Measurements from ENCODE around the gene NTN5. TPM values are rescaled to one million over a fixed set of nuclear protein-coding genes. Genes with fewer than 3 reads are reported as not detected.

Gene NTN5
- total and polyA plus RNA-seq, 4 donors = 0.10 to 2.3 (median 0.90) TPM

DNA sequence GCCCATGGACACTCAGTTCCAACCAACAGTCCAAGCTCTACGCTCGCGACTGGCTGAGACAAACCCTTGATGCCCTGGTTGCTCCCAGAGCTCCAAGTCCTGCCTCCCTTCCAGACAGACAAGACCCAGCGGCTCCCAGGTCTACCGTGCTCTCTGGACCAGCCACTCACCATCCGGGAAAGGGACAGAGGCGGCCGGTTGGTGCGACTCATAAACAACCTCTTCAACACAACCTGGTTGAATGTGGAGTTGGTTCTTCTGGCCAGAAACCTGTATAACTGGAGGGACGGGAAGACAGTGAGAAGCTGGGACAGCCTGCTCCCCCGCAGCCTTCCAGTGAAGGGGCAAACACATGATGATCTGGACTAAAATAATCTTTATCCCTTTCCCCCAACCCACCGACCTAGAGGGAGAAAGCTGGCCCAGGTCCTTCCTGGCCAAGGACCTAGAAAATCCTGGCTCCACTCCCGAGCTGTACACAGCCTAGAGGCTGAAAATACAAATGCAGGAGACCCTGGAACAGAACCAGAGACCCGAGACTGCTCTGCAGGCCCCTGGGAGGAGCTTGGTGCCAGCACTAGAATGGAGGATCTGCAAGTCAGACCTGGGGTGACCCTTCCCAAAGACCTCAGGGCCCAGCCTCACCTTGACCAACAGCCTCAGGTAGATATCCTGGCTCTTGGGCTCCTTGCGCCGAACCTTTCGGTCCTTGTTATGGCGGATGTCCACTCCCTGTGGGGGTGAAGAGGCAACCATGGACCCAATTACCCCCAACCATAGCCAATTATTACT is 55.5 kb downstream of the NTN5 start:
- H3K36me3 ChIP-seq (ENCODE audit: control insufficient read depth, insufficient read depth, low read length) = peaks cover 54% of the 10 kb centered on the region
- H3K4me3 ChIP-seq (ENCODE audit: low read depth, low read length) = peak overlapping the region; percentile 96
- DNase-seq (ENCODE audit: low read depth in 4 of 6, low spot score in 6 of 6) = peak in 1 of 6 donors; percentile 75
- 80% methylated on average over 11 of the region's 18 CpGs for WGBS (ENCODE audit: insufficient coverage)
- no peaks in the 10 kb centered on the region for H3K9me3 ChIP-seq (ENCODE audit: control insufficient read depth, insufficient read depth, low read length)
- H3K4me1 ChIP-seq (ENCODE audit: control insufficient read depth, insufficient read depth, low read length) = peaks cover 67% of the 10 kb centered on the region
- no peaks in the 10 kb centered on the region for H3K27me3 ChIP-seq (ENCODE audit: control insufficient read depth, insufficient read depth, low read length)
- H3K27ac ChIP-seq (ENCODE audit: low read depth, low read length) = no peak overlapping the region

DNA sequence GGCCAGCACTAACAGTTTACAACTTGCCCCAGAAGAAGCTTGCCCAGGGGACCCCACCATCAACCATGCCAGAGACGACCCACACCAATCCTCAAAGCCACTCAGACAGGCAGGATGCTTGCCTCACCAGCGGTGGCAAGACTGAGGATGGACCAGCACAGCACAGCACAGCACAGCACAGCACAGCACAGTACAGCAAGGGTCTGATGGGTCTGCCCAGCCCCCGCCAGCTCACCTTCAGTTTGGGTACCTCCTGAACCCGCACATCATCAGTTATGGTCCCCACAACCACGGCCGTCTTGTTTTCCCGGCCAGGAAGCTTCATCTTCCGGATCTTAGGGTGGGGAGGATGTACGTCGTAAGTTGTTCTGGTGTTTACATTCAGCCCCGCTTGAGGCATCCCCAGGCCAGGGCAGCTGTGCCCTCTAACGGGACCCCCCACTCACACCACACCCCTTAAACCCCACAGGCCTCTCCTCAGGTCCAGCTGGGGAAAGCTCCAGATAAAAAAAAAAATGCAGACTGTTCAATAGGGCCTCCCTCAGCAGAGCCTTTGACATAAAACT is 56.2 kb downstream of the NTN5 start:
- DNase-seq (ENCODE audit: low read depth in 4 of 6, low spot score in 6 of 6) = no peak
- Histone ChIP-seq H3K4me3 (ENCODE audit: low read depth, low read length) (no peak overlapping the region), H3K27ac (ENCODE audit: low read depth, low read length) (no peak overlapping the region), H3K36me3 (ENCODE audit: control insufficient read depth, insufficient read depth, low read length) (peaks cover 58% of the 10 kb centered on the region), H3K4me1 (ENCODE audit: control insufficient read depth, insufficient read depth, low read length) (peaks cover 66% of the 10 kb centered on the region), H3K9me3 (ENCODE audit: control insufficient read depth, insufficient read depth, low read length) (no peaks in the 10 kb centered on the region), H3K27me3 (ENCODE audit: control insufficient read depth, insufficient read depth, low read length) (no peaks in the 10 kb centered on the region)
- 97% methylated on average over 4 of the region's 12 CpGs for WGBS (ENCODE audit: insufficient coverage)

DNA sequence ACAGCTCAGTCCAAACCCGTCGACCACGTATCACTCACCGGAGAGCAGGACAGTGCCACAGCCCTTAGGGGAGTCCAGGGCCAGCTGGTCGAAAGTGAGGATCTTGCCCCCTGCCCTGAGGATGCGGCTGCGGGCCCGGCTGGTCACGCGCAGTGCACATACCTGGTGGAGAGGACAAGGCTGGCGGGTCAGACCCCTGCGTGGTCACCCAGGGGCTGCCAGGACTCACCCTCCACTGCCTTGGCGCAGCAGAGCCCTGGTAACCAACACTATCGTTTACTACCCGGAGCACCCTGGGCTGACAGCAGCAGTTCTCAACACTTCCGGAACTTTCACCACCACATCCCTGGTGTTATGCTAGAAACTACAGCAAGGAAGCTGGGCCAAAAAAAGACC is 56.8 kb downstream of the NTN5 start:
- no peak overlapping the region for H3K4me3 ChIP-seq (ENCODE audit: low read depth, low read length)
- no peak for DNase-seq (ENCODE audit: low read depth in 4 of 6, low spot score in 6 of 6)
- WGBS (ENCODE audit: insufficient coverage) = 95% methylated on average over 16 of the region's 16 CpGs
- H3K36me3 ChIP-seq (ENCODE audit: control insufficient read depth, insufficient read depth, low read length) = peaks cover 58% of the 10 kb centered on the region
- peaks cover 63% of the 10 kb centered on the region for H3K4me1 ChIP-seq (ENCODE audit: control insufficient read depth, insufficient read depth, low read length)
- H3K27me3 ChIP-seq (ENCODE audit: control insufficient read depth, insufficient read depth, low read length) = no peaks in the 10 kb centered on the region
- no peak overlapping the region for H3K27ac ChIP-seq (ENCODE audit: low read depth, low read length)
- no peaks in the 10 kb centered on the region for H3K9me3 ChIP-seq (ENCODE audit: control insufficient read depth, insufficient read depth, low read length)

DNA sequence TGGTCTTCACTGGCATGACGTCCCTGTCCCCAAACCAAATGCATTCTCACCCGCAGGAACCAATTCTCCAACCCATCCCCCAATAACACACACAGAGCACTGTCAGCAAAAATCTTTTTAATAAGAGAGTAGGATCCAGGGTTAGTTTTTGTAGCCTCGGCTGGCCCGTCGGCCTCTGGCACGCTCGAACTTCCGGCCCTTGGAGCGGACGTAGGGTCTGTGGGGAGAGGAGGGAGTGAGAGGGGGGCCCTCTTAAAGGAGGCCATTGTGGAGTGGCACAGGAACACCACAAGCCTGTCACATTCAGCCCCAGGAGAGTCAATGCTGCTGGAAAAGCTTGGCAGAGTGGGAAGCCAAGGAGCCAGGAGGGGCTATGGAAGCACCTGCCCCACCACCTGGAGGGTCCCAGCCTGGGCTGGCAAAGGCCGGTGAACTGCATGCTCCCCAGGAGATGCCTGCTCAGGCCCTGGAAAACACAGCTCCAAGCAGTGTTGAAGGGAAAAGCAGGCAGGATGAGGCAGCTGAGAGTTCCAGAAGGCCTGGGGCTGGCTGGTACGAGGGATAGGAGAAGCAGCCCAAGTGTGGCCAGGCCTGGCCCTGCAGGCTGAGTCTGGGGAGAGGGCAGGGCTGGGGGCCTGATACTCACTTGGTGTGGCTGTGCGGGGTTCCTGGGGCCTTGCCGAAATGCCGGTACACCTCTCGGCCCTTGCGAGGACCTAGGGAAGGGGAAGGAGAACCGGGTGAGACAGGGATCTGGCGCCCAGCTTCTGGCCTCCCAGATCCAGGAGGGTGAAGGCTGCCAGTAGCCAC is 57.4 kb downstream of the NTN5 start:
- peak overlapping the region; percentile 52 for H3K27ac ChIP-seq (ENCODE audit: low read depth, low read length)
- no peak for DNase-seq (ENCODE audit: low read depth in 4 of 6, low spot score in 6 of 6)
- H3K4me3 ChIP-seq (ENCODE audit: low read depth, low read length) = no peak overlapping the region
- no peaks in the 10 kb centered on the region for H3K9me3 ChIP-seq (ENCODE audit: control insufficient read depth, insufficient read depth, low read length)
- no peaks in the 10 kb centered on the region for H3K27me3 ChIP-seq (ENCODE audit: control insufficient read depth, insufficient read depth, low read length)
- H3K4me1 ChIP-seq (ENCODE audit: control insufficient read depth, insufficient read depth, low read length) = peaks cover 60% of the 10 kb centered on the region
- peaks cover 60% of the 10 kb centered on the region for H3K36me3 ChIP-seq (ENCODE audit: control insufficient read depth, insufficient read depth, low read length)
- 70% methylated on average over 16 of the region's 19 CpGs for whole genome bisulfite sequencing (ENCODE audit: insufficient coverage)

DNA sequence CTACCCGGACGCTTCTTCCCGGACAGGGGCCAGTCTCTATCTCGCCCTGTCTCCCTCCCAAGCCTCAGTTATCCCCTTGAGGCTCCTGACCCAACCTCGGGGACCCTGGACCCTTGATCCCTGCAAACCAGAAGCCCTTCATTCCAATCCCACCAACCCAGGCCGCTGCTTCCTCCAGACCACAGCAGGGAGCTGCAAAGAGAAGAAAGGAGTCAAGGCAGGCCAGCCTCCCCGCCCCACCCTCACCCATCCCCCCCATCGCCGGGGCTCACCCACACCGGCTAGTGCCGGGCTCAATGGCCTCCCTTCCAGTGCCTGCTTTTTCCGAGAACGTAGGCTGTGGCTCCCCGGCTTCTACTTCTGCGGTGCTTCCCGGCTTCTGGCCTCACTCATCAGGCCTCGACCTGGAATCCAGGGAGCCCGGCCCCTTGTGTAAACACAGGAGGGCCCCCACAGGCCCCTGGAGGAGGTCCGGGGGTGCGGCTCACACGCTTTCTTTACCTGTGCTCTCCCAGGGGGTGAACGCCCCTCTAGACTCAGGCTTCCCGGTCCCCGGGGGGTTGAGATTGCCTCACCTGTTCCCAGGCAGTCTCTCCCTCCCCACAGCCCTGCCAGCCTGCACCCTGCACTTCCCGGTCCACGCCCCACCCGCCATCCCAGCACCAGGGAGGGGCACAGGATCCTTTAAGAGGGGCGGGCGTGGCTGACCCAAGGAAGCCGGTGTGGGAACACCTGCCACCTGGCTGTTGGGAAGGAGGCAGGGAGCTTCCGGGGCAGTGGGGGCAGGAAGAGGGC is 58.2 kb downstream of the NTN5 start, which contains the start of gene FAM83E:
Gene FAM83E, minus strand, starts transcription at position 641 of the 795 bp plus-strand sequence. CDS start 1,704 bp downstream, outside the sequence.
- no peak for DNase-seq (ENCODE audit: low read depth in 4 of 6, low spot score in 6 of 6)
- no peaks in the 10 kb centered on the region for H3K9me3 ChIP-seq (ENCODE audit: control insufficient read depth, insufficient read depth, low read length)
- WGBS (ENCODE audit: insufficient coverage) = 31% methylated on average over 24 of the region's 31 CpGs
- peaks cover 63% of the 10 kb centered on the region for H3K36me3 ChIP-seq (ENCODE audit: control insufficient read depth, insufficient read depth, low read length)
- no peaks in the 10 kb centered on the region for H3K27me3 ChIP-seq (ENCODE audit: control insufficient read depth, insufficient read depth, low read length)
- H3K27ac ChIP-seq (ENCODE audit: low read depth, low read length) = peak within 1 kb of the TSS; percentile 52
- no peak within 1 kb of the TSS for H3K4me3 ChIP-seq (ENCODE audit: low read depth, low read length)
- H3K4me1 ChIP-seq (ENCODE audit: control insufficient read depth, insufficient read depth, low read length) = peaks cover 53% of the 10 kb centered on the region

DNA sequence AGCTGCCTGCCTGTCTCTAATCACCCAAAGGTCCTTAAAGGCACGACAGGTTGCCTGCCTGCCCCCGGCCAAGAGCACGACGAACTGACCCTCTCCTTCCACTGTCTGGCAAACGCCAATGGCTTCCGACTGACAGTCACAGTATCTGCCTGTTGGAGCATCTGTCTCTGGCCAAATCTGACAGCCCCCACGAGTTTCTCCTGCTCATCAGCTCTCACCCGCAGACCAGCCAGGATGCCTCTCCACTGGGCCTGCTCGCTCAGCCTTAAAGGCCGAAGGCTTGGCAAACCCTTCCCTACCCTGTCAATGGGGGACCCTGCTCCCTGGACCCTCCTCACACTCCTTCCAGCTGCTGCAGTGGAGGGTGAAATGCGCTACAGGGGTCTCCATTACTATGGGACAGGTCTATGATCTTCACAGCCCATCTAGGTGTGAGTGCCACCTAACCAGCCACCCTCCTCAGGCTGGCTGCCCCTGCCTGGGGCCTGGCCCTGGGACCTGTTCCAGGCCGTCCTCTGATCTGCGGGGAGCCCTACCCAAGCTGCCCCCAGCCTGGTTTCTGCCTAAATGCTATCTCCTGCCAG is 58.9 kb downstream of the NTN5 start:
- Histone ChIP-seq H3K4me1 (ENCODE audit: control insufficient read depth, insufficient read depth, low read length) (peaks cover 52% of the 10 kb centered on the region), H3K9me3 (ENCODE audit: control insufficient read depth, insufficient read depth, low read length) (no peaks in the 10 kb centered on the region), H3K27ac (ENCODE audit: low read depth, low read length) (no peak overlapping the region), H3K36me3 (ENCODE audit: control insufficient read depth, insufficient read depth, low read length) (peaks cover 63% of the 10 kb centered on the region), H3K27me3 (ENCODE audit: control insufficient read depth, insufficient read depth, low read length) (no peaks in the 10 kb centered on the region), H3K4me3 (ENCODE audit: low read depth, low read length) (no peak overlapping the region)
- DNase-seq (ENCODE audit: low read depth in 4 of 6, low spot score in 6 of 6) = no peak
- 79% methylated on average over 12 of the region's 13 CpGs for WGBS (ENCODE audit: insufficient coverage)

DNA sequence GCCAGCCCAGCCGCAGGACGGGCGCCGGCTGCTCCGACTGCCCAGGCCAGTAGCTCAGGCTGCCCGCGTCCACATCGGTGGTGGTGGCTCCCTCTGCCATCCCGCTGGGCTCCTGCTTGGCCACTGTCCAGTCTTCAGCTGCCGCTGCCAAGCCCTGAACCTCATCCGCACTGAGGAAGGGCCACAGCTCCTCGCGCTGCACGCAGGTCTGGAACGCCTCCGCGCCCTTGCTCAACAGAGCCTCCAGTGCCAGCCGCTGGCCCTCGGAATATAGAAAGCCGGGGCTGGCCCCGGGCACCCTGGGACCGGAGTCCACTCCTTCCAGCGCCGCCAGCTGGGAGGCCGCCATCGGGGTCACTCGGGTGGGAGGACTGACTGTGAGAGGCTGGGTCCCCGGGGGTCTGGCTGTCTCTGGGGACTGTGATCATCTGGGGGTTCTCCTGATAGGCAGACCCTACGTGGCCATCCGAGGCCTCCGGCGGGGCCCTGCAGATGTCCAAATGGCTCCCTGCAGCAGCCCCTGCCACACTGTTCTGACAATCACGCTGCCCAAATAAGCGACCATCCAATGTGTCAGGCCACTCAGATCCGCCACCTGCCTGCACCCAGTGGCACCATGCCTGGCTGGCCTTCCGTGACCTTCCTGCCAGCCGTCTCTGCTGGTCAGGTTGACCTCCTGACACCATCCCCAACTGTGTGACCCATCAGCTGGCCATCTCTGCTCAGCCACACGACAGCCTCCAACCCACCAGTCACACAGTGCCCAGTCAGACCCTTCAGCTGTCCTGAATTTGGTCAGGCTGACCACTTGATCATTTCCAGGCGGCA is 59.6 kb downstream of the NTN5 start:
- no peak overlapping the region for H3K4me3 ChIP-seq (ENCODE audit: low read depth, low read length)

DNA sequence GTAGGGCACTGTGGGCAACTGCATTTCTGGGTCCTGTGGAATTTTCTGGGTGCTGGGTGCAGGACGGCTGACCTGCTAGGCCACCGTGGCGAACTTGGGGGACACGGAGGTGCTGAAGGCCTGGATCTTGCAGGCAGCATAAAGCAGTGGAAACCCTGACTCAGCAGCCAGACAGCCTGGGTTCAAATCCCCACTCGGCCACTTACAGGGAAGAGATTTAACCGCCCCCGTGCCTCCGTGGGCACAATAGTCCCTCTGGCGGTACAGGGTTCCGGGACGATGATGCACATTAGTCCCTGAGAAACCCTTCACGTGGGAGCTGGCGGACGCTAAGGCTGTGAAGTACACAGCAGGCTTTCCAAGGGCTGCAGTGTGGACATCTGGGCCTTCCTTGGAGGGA is 60.9 kb downstream of the NTN5 start:
- DNase-seq (ENCODE audit: low read depth in 4 of 6, low spot score in 6 of 6) = no peak
- H3K27ac ChIP-seq (ENCODE audit: low read depth, low read length) = no peak overlapping the region
- H3K36me3 ChIP-seq (ENCODE audit: control insufficient read depth, insufficient read depth, low read length) = peaks cover 56% of the 10 kb centered on the region
- 80% methylated on average over 13 of the region's 14 CpGs for WGBS (ENCODE audit: insufficient coverage)
- H3K9me3 ChIP-seq (ENCODE audit: control insufficient read depth, insufficient read depth, low read length) = no peaks in the 10 kb centered on the region
- H3K27me3 ChIP-seq (ENCODE audit: control insufficient read depth, insufficient read depth, low read length) = no peaks in the 10 kb centered on the region
- H3K4me3 ChIP-seq (ENCODE audit: low read depth, low read length) = no peak overlapping the region
- peaks cover 37% of the 10 kb centered on the region for H3K4me1 ChIP-seq (ENCODE audit: control insufficient read depth, insufficient read depth, low read length)

More for the DNA sequence above, 59.6 kb downstream of the NTN5 start:
- Histone ChIP-seq H3K9me3 (ENCODE audit: control insufficient read depth, insufficient read depth, low read length) (no peaks in the 10 kb centered on the region), H3K27ac (ENCODE audit: low read depth, low read length) (no peak overlapping the region), H3K36me3 (ENCODE audit: control insufficient read depth, insufficient read depth, low read length) (peaks cover 63% of the 10 kb centered on the region), H3K4me1 (ENCODE audit: control insufficient read depth, insufficient read depth, low read length) (peaks cover 51% of the 10 kb centered on the region), H3K27me3 (ENCODE audit: control insufficient read depth, insufficient read depth, low read length) (no peaks in the 10 kb centered on the region)
- 59% methylated on average over 37 of the region's 39 CpGs for WGBS (ENCODE audit: insufficient coverage)
- no peak for DNase-seq (ENCODE audit: low read depth in 4 of 6, low spot score in 6 of 6)
